Measurements from ENCODE around the gene TEAD1. TPM values are rescaled to one million over a fixed set of nuclear protein-coding genes. Genes with fewer than 3 reads are reported as not detected.

TEAD1 gene
- total and polyA plus RNA-seq, 9 of the 15 experiments (the other 6 are each of a cell fraction or from before 2014, with no cell fraction given): 1.7 to 17.7 (median 10.8) TPM

- H3K79me2 ChIP-seq (ENCODE audit: control insufficient read depth, insufficient read depth, low read length): peaks cover 18% of the 10 kb centered on the region; the same call in 2 of the 3 replicates
- POLR2A ChIA-PET: interaction anchor here (1.4 kb wide), 1 partner anchor 8 kb away, joined by 4 read pairs; no protein-coding TSS in a partner anchor
- H4K20me1 ChIP-seq (replicated peaks; ENCODE audit: control insufficient read depth, insufficient read depth, low read length): no peaks in the 10 kb centered on the region
- WGBS (ENCODE audit: insufficient coverage, low coverage, missing lambda C conversion rate): 26% methylated on average over 2 of the region's 2 CpGs
- BruUV-seq (replicated peaks): no TSS peak
- H3K27me3 ChIP-seq (ENCODE audit: control insufficient read depth in 2 of 2, insufficient read depth in 2 of 2, low read length in 2 of 2): no peaks in the 10 kb centered on the region
- no peak overlapping the region for H3K4me2 ChIP-seq (ENCODE audit: insufficient read depth, low read length)
- no peak for TF ChIP-seq NCOA6 (IDR thresholded peaks at IDR 0.05)
- no peak for TF ChIP-seq ZNF384 (IDR thresholded peaks at IDR 0.05; ENCODE audit: low read depth, low read length)
- TF ChIP-seq MEF2A (IDR thresholded peaks at IDR 0.05; ENCODE audit: control insufficient read depth, low read depth, low read length): no peak
- no peak for TF ChIP-seq CBX2 (IDR thresholded peaks at IDR 0.05; ENCODE audit: insufficient read depth, low read length, poor library complexity, severe bottlenecking)
- TF ChIP-seq ELF2 (CRISPR knock-in tag; IDR thresholded peaks at IDR 0.05): no peak
- TF ChIP-seq MIER1 (IDR thresholded peaks at IDR 0.05; ENCODE audit: low read depth): no peak
- no peak for TF ChIP-seq NEUROD1 (IDR thresholded peaks at IDR 0.05; ENCODE audit: borderline replicate concordance, low read depth, low read length, partially characterized antibody)
- H3K4me1 ChIP-seq (replicated peaks in 1 of 2; ENCODE audit: control insufficient read depth in 2 of 2, insufficient read depth in 2 of 2, low read length in 2 of 2): peaks cover 23 to 48% of the 10 kb centered on the region in 2 experiments
- H2AFZ ChIP-seq (ENCODE audit: low read depth, low read length): 0 out of 2 replicates have a peak overlapping the region, but pooled peaks have one; percentile 1
- no peaks in the 10 kb centered on the region for H3K9me1 ChIP-seq (ENCODE audit: control insufficient read depth, insufficient read depth, low read length)
- CTCF ChIA-PET (ENCODE audit: low intra/inter-chr PET ratio): no interaction called here
- ATAC-seq (peak; percentile 13; the same call in 1 of the 3 replicates), DNase-seq (ENCODE audit: extremely low read depth in 1 of 4, low spot score in 3 of 4) (no peak), FAIRE-seq (no peak)
- H3K27ac ChIP-seq (ENCODE audit: extremely low read depth, low read depth, low read length): no peak overlapping the region; the same call in 2 of the 3 replicates
- H3K9ac ChIP-seq (ENCODE audit: insufficient read depth in 1 of 2, low read depth in 2 of 2, low read length in 2 of 2): 0 out of 4 replicates have a peak overlapping the region, but pooled peaks of 1 of the 2 experiments have one; percentile 31
- no peak overlapping the region for H3K4me3 ChIP-seq
- intact Hi-C loops (cut with micrococcal nuclease) (loop anchor here (5.0 kb wide), 2 partner anchors 34 to 49 kb away; no protein-coding TSS in a partner anchor), in situ Hi-C loops (cut with MboI) (no loop called here)
- H3K36me3 ChIP-seq (ENCODE audit: control insufficient read depth, insufficient read depth, low read length): no peaks in the 10 kb centered on the region
- H3K9me3 ChIP-seq (replicated peaks; ENCODE audit: control insufficient read depth, insufficient read depth, low read depth, low read length): no peaks in the 10 kb centered on the region
These were observed 186.6 kb downstream of the TEAD1 start for GRCh38 chr11:12860827-12861226.
